SK-N-SH (cell line): ENCODE measurements around the gene TBCCD1. TPM values are rescaled to one million over a fixed set of nuclear protein-coding genes. Genes with fewer than 3 reads are reported as not detected.

Experiments
- CTCF ChIA-PET: fragments of 300-600, 350-600 bp; formaldehyde crosslinking; extraction: SDS; loops from one replicate; lab custom pipeline; 2021; lab: Yijun Ruan, JAX
- POLR2A ChIA-PET: fragments of 350-600 bp; sonication (Branson Sonifier 250); formaldehyde crosslinking; extraction: SDS; loops from one replicate; lab custom pipeline; 2020; ENCODE audit warnings: antibody characterized with exemption, inconsistent platforms; lab: Yijun Ruan, JAX
- DNase-seq: peaks from one replicate; pipeline ENCODE4 v3.0.0; 2012
- H2AFZ ChIP-seq: fragments of 200-600 bp; sonication (generic); 2 replicates; pipeline ENCODE4 v1.8.1; 2016; ENCODE audit warnings: antibody characterized with exemption, mild to moderate bottlenecking, low read depth
- H3F3A ChIP-seq: fragments of 200-600 bp; sonication (generic); replicated peaks from 2 replicates; pipeline ENCODE3; 2016; ENCODE audit warnings: antibody characterized with exemption, mild to moderate bottlenecking; ENCODE audit not compliant: insufficient read depth
- H3K27ac ChIP-seq, 2 experiments: fragments of 200-500 bp in 1 of 2; fragments of 200-600 bp in 1 of 2; sonication (Bioruptor generic) in 1 of 2; sonication (generic), shearing (Covaris generic) in 1 of 2; 2 replicates each; pipeline versions ENCODE4 v1.5.1 to v1.6.1; 2014 to 2016; ENCODE audit warnings: low read depth in 2 of 2, inconsistent platforms in 1 of 2, low read length in 1 of 2, mild to moderate bottlenecking in 1 of 2, mixed read lengths in 1 of 2
- H3K27me3 ChIP-seq: fragments of 200-600 bp; sonication (generic), shearing (Covaris generic); 2 replicates; pipeline ENCODE4 v1.6.1; 2016; ENCODE audit warnings: mixed run types; ENCODE audit not compliant: insufficient read depth
- H3K36me3 ChIP-seq, 2 experiments: fragments of 200-500 bp in 1 of 2; fragments of 200-600 bp in 1 of 2; sonication (Bioruptor generic) in 1 of 2; sonication (generic) in 1 of 2; replicated peaks in 1 of 2; 2 replicates each; pipeline versions ENCODE3 to v1.5.1; 2014 to 2016; ENCODE audit warnings: low read length in 1 of 2, mild to moderate bottlenecking in 1 of 2; ENCODE audit not compliant: insufficient read depth in 2 of 2, control insufficient read depth in 1 of 2
- H3K4me1 ChIP-seq, 2 experiments: fragments of 200-500 bp in 1 of 2; fragments of 200-600 bp in 1 of 2; sonication (Bioruptor generic) in 1 of 2; sonication (generic), shearing (Covaris generic) in 1 of 2; 2 replicates each; pipeline versions ENCODE4 v1.5.1 to v1.6.1; 2014 to 2016; ENCODE audit warnings: low read depth in 1 of 2, low read length in 1 of 2, mixed run types in 1 of 2; ENCODE audit not compliant: insufficient read depth in 2 of 2, control insufficient read depth in 1 of 2
- H3K4me2 ChIP-seq: fragments of 200-600 bp; sonication (generic), shearing (Covaris generic); 2 replicates; pipeline ENCODE4 v1.6.1; 2017; ENCODE audit warnings: mixed run types
- H3K4me3 ChIP-seq, 2 experiments: fragments of 200-500 bp in 1 of 2; fragments of 200-600 bp in 1 of 2; sonication (Bioruptor generic) in 1 of 2; sonication (generic), shearing (Covaris generic) in 1 of 2; 2 replicates each; pipeline versions ENCODE4 v1.5.1 to v1.8.1; 2014 to 2016; ENCODE audit warnings: low read depth in 2 of 2, inconsistent platforms in 1 of 2, low read length in 1 of 2, mild to moderate bottlenecking in 1 of 2, mixed read lengths in 1 of 2, moderate library complexity in 1 of 2
- H3K79me2 ChIP-seq: fragments of 200-600 bp; sonication (generic); 2 replicates; pipeline ENCODE4 v1.8.1; 2017; ENCODE audit warnings: mild to moderate bottlenecking; ENCODE audit not compliant: insufficient read depth
- H3K9ac ChIP-seq: fragments of 200-600 bp; sonication (generic); 2 replicates; pipeline ENCODE4 v1.6.1; 2017; ENCODE audit warnings: mixed run types
- H3K9me2 ChIP-seq: fragments of 200-600 bp; sonication (generic); 2 replicates; pipeline ENCODE4 v1.6.1; 2017; ENCODE audit warnings: mixed run types
- H3K9me3 ChIP-seq: fragments of 200-600 bp; sonication (generic); 2 replicates; pipeline ENCODE4 v1.6.1; 2017; ENCODE audit warnings: mixed run types, mild to moderate bottlenecking, moderate library complexity
- H4K20me1 ChIP-seq: fragments of 200-600 bp; sonication (generic); 2 replicates; pipeline ENCODE4 v1.6.1; 2017; ENCODE audit warnings: mild to moderate bottlenecking, mixed run types; ENCODE audit not compliant: insufficient read depth
- CHD2 ChIP-seq: fragments of 150-350 bp; IDR thresholded peaks from 2 replicates; pipeline ENCODE4 v1.6.1; 2018; ENCODE audit warnings: low read length; ENCODE audit not compliant: partially characterized antibody
- ELF1 ChIP-seq: IDR thresholded peaks from 2 replicates; pipeline ENCODE4 v1.4.0; 2012
- EZH2phosphoT487 ChIP-seq: fragments of 200-600 bp; sonication (generic); IDR thresholded peaks from 2 replicates; pipeline ENCODE4 v1.6.1; 2017; ENCODE audit warnings: low read depth, mixed run types, mild to moderate bottlenecking, antibody characterized with exemption, moderate library complexity, borderline replicate concordance
- FOSL2 ChIP-seq: IDR thresholded peaks from 2 replicates; pipeline ENCODE4 v1.4.0; 2012; ENCODE audit warnings: low read depth, mild to moderate bottlenecking, moderate library complexity, borderline replicate concordance
- FOXM1 ChIP-seq: IDR thresholded peaks from 2 replicates; pipeline ENCODE4 v1.4.0; 2012; ENCODE audit warnings: low read depth, mild to moderate bottlenecking
- JUND ChIP-seq: IDR thresholded peaks from 2 replicates; pipeline ENCODE4 v1.4.0; 2012
- MEF2A ChIP-seq: IDR thresholded peaks from 2 replicates; pipeline ENCODE4 v1.4.0; 2012; ENCODE audit warnings: low read depth, borderline replicate concordance
- MXI1 ChIP-seq: IDR thresholded peaks from 2 replicates; pipeline ENCODE4 v1.6.1; 2012; ENCODE audit warnings: mild to moderate bottlenecking, low read depth, low read length, improper control_type of control experiment
- SIN3A ChIP-seq: IDR thresholded peaks from 2 replicates; pipeline ENCODE4 v1.6.1; 2012; ENCODE audit warnings: low read depth, mild to moderate bottlenecking, low read length, moderate library complexity, borderline replicate concordance
- TAF1 ChIP-seq: IDR thresholded peaks from 2 replicates; pipeline ENCODE4 v1.6.1; 2012; ENCODE audit warnings: low read depth, mild to moderate bottlenecking, low read length, moderate library complexity, borderline replicate concordance
- YY1 ChIP-seq: IDR thresholded peaks from 2 replicates; pipeline ENCODE4 v1.4.0; 2012; ENCODE audit warnings: low read depth, mild to moderate bottlenecking
- polyA plus RNA-seq, 3 experiments: library from polyadenylated mRNA; depleted of rRNA; stranded (reverse); fragments of >200 nt; gene quantifications; 2 replicates each; pipeline ENCODE4 v1.2.3, GENCODE V29; 2012
- TF ChIP-seq, protein P1 (sequence below): IDR thresholded peaks from 2 replicates; pipeline ENCODE4 v1.4.0; 2012; ENCODE audit warnings: low read depth, borderline replicate concordance
- TF ChIP-seq, protein P2 (sequence below): fragments of 150-350 bp; IDR thresholded peaks from 2 replicates; pipeline ENCODE4 v1.6.1; 2017; ENCODE audit warnings: antibody characterized with exemption, low read length, low read depth, borderline replicate concordance
- TF ChIP-seq, protein P3 (sequence below): IDR thresholded peaks from 2 replicates; pipeline ENCODE4 v1.6.1; 2012; ENCODE audit warnings: mild to moderate bottlenecking, low read depth, low read length, moderate library complexity
- TF ChIP-seq, protein P4 (sequence below): IDR thresholded peaks from 2 replicates; pipeline ENCODE4; 2012
- TF ChIP-seq, protein P5 (sequence below): IDR thresholded peaks from 2 replicates; pipeline ENCODE4 v1.4.0; 2012; ENCODE audit warnings: low read depth
- TF ChIP-seq, protein P6 (sequence below): fragments of 200-600 bp; sonication (generic); IDR thresholded peaks from 2 replicates; pipeline ENCODE4 v1.6.1; 2017; ENCODE audit warnings: antibody characterized with exemption, mild to moderate bottlenecking, moderate library complexity

TBCCD1 gene
- polyA plus RNA-seq, 1 of the 3 experiments (the other 2 are of a cell fraction): 6.5 TPM

DNA sequence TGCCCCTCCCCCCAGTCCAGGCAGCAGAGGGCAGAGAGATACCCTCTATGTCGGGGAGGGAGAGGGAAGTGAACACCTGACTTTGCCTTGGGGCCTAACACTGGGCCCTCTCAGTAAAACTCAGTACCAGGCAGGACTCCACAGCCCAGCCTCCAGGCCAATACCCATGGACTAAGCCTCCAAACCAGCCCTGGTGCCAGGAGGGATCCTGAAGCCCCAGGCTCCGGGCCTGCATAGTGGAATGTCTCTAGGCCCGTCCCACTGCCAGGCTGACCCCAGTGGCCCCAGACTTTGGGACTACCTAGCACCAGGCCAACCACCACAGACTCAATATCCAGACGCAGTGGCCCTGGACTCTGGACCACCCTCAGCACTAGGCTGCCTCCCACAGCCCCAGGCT lies 69.5 kb downstream of the TBCCD1 start (continued):
- TF ChIP-seq, protein P1, sequence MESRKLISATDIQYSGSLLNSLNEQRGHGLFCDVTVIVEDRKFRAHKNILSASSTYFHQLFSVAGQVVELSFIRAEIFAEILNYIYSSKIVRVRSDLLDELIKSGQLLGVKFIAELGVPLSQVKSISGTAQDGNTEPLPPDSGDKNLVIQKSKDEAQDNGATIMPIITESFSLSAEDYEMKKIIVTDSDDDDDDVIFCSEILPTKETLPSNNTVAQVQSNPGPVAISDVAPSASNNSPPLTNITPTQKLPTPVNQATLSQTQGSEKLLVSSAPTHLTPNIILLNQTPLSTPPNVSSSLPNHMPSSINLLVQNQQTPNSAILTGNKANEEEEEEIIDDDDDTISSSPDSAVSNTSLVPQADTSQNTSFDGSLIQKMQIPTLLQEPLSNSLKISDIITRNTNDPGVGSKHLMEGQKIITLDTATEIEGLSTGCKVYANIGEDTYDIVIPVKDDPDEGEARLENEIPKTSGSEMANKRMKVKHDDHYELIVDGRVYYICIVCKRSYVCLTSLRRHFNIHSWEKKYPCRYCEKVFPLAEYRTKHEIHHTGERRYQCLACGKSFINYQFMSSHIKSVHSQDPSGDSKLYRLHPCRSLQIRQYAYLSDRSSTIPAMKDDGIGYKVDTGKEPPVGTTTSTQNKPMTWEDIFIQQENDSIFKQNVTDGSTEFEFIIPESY: no peak
- TF ChIP-seq FOXM1: no peak
- TF ChIP-seq, protein P2, sequence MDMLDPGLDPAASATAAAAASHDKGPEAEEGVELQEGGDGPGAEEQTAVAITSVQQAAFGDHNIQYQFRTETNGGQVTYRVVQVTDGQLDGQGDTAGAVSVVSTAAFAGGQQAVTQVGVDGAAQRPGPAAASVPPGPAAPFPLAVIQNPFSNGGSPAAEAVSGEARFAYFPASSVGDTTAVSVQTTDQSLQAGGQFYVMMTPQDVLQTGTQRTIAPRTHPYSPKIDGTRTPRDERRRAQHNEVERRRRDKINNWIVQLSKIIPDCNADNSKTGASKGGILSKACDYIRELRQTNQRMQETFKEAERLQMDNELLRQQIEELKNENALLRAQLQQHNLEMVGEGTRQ: no peak
- TF ChIP-seq, protein P3, sequence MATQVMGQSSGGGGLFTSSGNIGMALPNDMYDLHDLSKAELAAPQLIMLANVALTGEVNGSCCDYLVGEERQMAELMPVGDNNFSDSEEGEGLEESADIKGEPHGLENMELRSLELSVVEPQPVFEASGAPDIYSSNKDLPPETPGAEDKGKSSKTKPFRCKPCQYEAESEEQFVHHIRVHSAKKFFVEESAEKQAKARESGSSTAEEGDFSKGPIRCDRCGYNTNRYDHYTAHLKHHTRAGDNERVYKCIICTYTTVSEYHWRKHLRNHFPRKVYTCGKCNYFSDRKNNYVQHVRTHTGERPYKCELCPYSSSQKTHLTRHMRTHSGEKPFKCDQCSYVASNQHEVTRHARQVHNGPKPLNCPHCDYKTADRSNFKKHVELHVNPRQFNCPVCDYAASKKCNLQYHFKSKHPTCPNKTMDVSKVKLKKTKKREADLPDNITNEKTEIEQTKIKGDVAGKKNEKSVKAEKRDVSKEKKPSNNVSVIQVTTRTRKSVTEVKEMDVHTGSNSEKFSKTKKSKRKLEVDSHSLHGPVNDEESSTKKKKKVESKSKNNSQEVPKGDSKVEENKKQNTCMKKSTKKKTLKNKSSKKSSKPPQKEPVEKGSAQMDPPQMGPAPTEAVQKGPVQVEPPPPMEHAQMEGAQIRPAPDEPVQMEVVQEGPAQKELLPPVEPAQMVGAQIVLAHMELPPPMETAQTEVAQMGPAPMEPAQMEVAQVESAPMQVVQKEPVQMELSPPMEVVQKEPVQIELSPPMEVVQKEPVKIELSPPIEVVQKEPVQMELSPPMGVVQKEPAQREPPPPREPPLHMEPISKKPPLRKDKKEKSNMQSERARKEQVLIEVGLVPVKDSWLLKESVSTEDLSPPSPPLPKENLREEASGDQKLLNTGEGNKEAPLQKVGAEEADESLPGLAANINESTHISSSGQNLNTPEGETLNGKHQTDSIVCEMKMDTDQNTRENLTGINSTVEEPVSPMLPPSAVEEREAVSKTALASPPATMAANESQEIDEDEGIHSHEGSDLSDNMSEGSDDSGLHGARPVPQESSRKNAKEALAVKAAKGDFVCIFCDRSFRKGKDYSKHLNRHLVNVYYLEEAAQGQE: no peak

DNA sequence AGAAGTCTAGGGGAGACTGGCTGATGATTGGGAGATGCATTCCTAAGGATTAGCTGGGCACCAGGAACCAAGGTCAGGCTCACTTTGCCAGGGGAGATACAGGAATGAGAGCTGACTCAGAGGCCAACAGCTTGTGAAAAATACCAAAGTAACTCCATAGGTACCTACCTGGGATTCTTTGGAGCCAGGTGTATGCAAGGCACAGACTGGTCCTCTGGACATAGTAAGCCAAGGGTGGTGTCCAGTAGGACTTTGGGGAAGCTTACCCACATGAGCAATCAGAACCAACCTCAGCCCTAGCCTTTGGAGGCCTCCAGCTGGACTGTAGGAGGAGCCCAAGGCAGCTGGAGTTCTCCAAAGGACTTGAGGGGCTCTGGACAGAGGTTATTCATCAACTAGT lies 70.5 kb downstream of the TBCCD1 start:
- TF ChIP-seq MEF2A (no peak), FOSL2 (no peak), TAF1 (no peak), MXI1 (no peak), YY1 (no peak), ELF1 (no peak), JUND (no peak), EZH2phosphoT487 (no peak), CHD2 (no peak), SIN3A (no peak)
- TF ChIP-seq, protein P4, sequence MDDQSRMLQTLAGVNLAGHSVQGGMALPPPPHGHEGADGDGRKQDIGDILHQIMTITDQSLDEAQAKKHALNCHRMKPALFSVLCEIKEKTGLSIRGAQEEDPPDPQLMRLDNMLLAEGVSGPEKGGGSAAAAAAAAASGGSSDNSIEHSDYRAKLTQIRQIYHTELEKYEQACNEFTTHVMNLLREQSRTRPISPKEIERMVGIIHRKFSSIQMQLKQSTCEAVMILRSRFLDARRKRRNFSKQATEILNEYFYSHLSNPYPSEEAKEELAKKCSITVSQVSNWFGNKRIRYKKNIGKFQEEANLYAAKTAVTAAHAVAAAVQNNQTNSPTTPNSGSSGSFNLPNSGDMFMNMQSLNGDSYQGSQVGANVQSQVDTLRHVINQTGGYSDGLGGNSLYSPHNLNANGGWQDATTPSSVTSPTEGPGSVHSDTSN: no peak
- TF ChIP-seq, protein P5, sequence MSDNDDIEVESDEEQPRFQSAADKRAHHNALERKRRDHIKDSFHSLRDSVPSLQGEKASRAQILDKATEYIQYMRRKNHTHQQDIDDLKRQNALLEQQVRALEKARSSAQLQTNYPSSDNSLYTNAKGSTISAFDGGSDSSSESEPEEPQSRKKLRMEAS: no peak
- TF ChIP-seq, protein P2: no peak
- TF ChIP-seq, protein P6, sequence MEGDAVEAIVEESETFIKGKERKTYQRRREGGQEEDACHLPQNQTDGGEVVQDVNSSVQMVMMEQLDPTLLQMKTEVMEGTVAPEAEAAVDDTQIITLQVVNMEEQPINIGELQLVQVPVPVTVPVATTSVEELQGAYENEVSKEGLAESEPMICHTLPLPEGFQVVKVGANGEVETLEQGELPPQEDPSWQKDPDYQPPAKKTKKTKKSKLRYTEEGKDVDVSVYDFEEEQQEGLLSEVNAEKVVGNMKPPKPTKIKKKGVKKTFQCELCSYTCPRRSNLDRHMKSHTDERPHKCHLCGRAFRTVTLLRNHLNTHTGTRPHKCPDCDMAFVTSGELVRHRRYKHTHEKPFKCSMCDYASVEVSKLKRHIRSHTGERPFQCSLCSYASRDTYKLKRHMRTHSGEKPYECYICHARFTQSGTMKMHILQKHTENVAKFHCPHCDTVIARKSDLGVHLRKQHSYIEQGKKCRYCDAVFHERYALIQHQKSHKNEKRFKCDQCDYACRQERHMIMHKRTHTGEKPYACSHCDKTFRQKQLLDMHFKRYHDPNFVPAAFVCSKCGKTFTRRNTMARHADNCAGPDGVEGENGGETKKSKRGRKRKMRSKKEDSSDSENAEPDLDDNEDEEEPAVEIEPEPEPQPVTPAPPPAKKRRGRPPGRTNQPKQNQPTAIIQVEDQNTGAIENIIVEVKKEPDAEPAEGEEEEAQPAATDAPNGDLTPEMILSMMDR: no peak
- TF ChIP-seq, protein P1: no peak
- H2AFZ ChIP-seq: no peak overlapping the region
- no peaks in the 10 kb centered on the region for H3K79me2 ChIP-seq
- no peak overlapping the region for H3K4me2 ChIP-seq
- no peak overlapping the region for H3K4me3 ChIP-seq
- no peaks in the 10 kb centered on the region for H3K36me3 ChIP-seq
- no peaks in the 10 kb centered on the region for H3F3A ChIP-seq
- no peaks in the 10 kb centered on the region for H3K9me2 ChIP-seq
- ChIA-PET CTCF (interaction anchor here (1.0 to 1.7 kb wide), 4 partner anchors 13 to 520 kb away, joined by 3 to 7 read pairs (median 3); no protein-coding TSS in a partner anchor), POLR2A (no interaction called here)
- DNase-seq: no peak
- H3K27ac ChIP-seq: no peak overlapping the region
- no peak overlapping the region for H3K9ac ChIP-seq
- H3K9me3 ChIP-seq: no peaks in the 10 kb centered on the region
- H4K20me1 ChIP-seq: no peaks in the 10 kb centered on the region
- H3K4me1 ChIP-seq: peaks cover 0 to 8% of the 10 kb centered on the region in 2 experiments; a peak in 1 of 4 replicates
- H3K27me3 ChIP-seq: peaks cover under 1% of the 10 kb centered on the region; the same call in 1 of the 2 replicates
